HG03571 (cell line): Measurements from ENCODE around the gene FRAS1.

Experiments used
- ATAC-seq: cut with Tn5 transposase; IDR thresholded peaks from one replicate; pipeline ENCODE4 v1.9.1; 2021; ENCODE audit not compliant: unreplicated experiment

Gene FRAS1

GRCh38 chr4:78357122-78357521, 300.0 kb downstream of the FRAS1 start:
- no peak for ATAC-seq

- ATAC-seq = no peak
Measured at GRCh38 chr4:78360466-78360865, 303.3 kb downstream of the FRAS1 start.

GRCh38 chr4:78361621-78362120, 304.5 kb downstream of the FRAS1 start:
- no peak for ATAC-seq

GRCh38 chr4:78362310-78362709, 305.2 kb downstream of the FRAS1 start:
- no peak for ATAC-seq

- ATAC-seq = no peak
Measured at GRCh38 chr4:78363031-78363570, 306.0 kb downstream of the FRAS1 start.

- ATAC-seq = no peak
Measured at GRCh38 chr4:78369679-78370078, 312.6 kb downstream of the FRAS1 start.

- ATAC-seq = no peak
Measured at GRCh38 chr4:78370631-78371372, 313.7 kb downstream of the FRAS1 start.

GRCh38 chr4:78372355-78372988, 315.3 kb downstream of the FRAS1 start:
- ATAC-seq = no peak

GRCh38 chr4:78377555-78377954, 320.4 kb downstream of the FRAS1 start:
- ATAC-seq = no peak

- no peak for ATAC-seq
Measured at GRCh38 chr4:78379040-78379439, 321.9 kb downstream of the FRAS1 start.

- ATAC-seq = no peak
Measured at GRCh38 chr4:78379991-78380729, 323.0 kb downstream of the FRAS1 start.

- ATAC-seq = no peak
Measured at GRCh38 chr4:78386679-78387078, 329.6 kb downstream of the FRAS1 start.

GRCh38 chr4:78395642-78396041, 338.5 kb downstream of the FRAS1 start:
- no peak for ATAC-seq

- ATAC-seq = no peak
Measured at GRCh38 chr4:78396613-78397291, 339.6 kb downstream of the FRAS1 start.

- ATAC-seq = no peak
Measured at GRCh38 chr4:78397292-78397630, 340.1 kb downstream of the FRAS1 start.

GRCh38 chr4:78409612-78410202, 352.6 kb downstream of the FRAS1 start:
- no peak for ATAC-seq

GRCh38 chr4:78410225-78410624, 353.1 kb downstream of the FRAS1 start:
- no peak for ATAC-seq

- ATAC-seq = no peak
Measured at GRCh38 chr4:78410676-78411075, 353.6 kb downstream of the FRAS1 start.

GRCh38 chr4:78414116-78414515, 357.0 kb downstream of the FRAS1 start:
- no peak for ATAC-seq

- no peak for ATAC-seq
Measured at GRCh38 chr4:78417603-78418002, 360.5 kb downstream of the FRAS1 start.

- ATAC-seq = no peak
Measured at GRCh38 chr4:78418406-78418805, 361.3 kb downstream of the FRAS1 start.
